WERI-Rb-1 (cell line): ENCODE measurements around the gene TMCO4.

Experiments
- DNase-seq: peaks from one replicate; pipeline ENCODE4 v3.0.0-alpha.2; 2020
- H3K27ac ChIP-seq: fragments of 250-450 bp; sonication (Bioruptor Pico); 2 replicates; pipeline ENCODE4 v1.5.1; 2020; ENCODE audit warnings: mild to moderate bottlenecking, moderate library complexity
- H3K27me3 ChIP-seq: fragments of 250-450 bp; sonication (Bioruptor Pico); 2 replicates; pipeline ENCODE4 v1.5.1; 2021; ENCODE audit warnings: mild to moderate bottlenecking, low read depth, moderate library complexity; ENCODE audit not compliant: insufficient read depth, severe bottlenecking
- H3K36me3 ChIP-seq: fragments of 250-450 bp; sonication (Bioruptor Pico); 2 replicates; pipeline ENCODE4 v1.5.1; 2020; ENCODE audit warnings: mild to moderate bottlenecking, moderate library complexity
- H3K4me3 ChIP-seq: 2 replicates; pipeline ENCODE4 v1.5.1; 2011; ENCODE audit warnings: low read depth, mild to moderate bottlenecking, control low read depth, low read length
- H3K9me3 ChIP-seq: fragments of 250-450 bp; sonication (Bioruptor Pico); 2 replicates; pipeline ENCODE4 v1.5.1; 2021; ENCODE audit warnings: mild to moderate bottlenecking, moderate library complexity; ENCODE audit not compliant: severe bottlenecking
- CTCF ChIP-seq: IDR thresholded peaks from 2 replicates; pipeline ENCODE4 v1.5.1; 2011; ENCODE audit warnings: low read depth, mild to moderate bottlenecking, control low read depth, inconsistent platforms, low read length

TMCO4 gene

GRCh38 chr1:19771350-19771749 is 28.4 kb downstream of the TMCO4 start:
- H3K36me3 ChIP-seq: no peaks in the 10 kb centered on the region
- no peak overlapping the region for H3K27ac ChIP-seq
- no peak overlapping the region for H3K4me3 ChIP-seq
- H3K9me3 ChIP-seq: no peaks in the 10 kb centered on the region
- no peak for TF ChIP-seq CTCF
- H3K27me3 ChIP-seq: no peaks in the 10 kb centered on the region
- no peak for DNase-seq

DNA sequence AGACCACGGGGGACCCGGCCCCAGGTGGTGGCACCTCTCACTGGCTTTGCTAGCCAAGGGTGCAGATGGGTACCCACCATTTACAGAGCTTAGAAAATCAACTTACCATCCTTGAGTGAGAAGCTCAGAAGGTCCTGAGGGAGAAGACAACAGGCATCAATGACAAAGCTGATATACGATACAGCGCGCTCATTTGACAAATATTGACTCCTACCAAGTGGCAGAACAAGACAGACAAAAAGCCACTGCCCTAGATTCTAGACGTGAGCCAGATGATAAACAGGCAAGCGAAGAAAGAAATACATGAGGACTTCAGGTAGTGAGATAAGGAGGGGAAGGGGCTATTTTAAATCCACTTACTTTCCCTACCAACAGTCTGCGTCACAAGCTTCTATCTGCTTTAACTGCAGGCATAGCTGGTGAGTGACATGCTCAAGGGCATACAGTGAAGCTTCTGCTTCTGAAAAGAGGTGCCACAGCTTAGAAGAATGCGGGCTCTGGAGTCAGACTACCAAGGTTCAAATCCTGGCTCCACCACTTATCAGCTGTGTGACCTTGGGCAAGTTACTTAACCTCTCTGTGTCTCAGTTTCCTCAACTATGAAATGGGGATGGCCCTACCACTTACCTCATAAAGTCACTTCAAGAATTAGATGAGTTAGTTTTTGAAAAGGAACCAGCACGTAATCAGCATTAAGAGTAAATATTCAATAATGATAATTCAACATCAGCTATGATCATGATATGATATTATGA is 29.1 kb downstream of the TMCO4 start:
- no peak for DNase-seq
- no peaks in the 10 kb centered on the region for H3K9me3 ChIP-seq
- TF ChIP-seq CTCF: no peak

DNA sequence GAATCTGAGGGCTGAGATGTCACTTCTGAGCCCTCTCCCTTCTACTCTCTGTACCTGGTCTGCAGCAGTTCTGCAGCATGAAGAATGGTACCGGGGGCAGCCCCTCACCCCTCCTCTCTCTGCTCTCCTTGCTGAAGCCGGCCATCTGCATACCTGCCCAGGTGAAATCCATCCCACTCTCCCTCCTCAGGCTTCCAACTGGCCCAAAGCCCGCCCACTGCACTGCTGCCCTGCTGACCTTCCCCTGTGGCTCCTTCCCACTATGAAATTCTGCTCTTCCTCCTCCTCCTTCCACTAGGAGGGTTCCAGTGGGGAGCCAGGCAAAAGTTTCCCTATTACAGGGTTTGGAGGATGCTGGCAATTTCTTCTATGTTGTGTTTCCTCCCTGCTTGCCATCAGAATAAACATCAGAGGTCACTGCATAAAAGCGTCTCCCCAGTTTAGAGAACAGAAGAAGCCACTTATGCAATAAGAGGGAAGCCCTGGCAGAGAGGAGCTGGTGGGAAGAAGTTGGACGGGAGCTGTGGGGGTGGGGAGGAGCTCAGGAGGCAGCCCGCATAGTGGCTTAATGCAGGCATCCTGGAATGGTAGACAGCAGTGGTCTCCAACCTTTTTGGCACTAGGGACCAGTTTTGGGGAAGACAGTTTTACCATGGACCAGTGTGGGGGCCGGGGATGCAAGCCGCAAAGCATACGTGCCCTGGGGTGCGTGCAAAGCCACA is 30.3 kb downstream of the TMCO4 start:
- Histone ChIP-seq H3K27ac (no peak overlapping the region), H3K36me3 (no peaks in the 10 kb centered on the region), H3K4me3 (no peak overlapping the region), H3K9me3 (no peaks in the 10 kb centered on the region), H3K27me3 (no peaks in the 10 kb centered on the region)
- DNase-seq: no peak
- TF ChIP-seq CTCF: no peak

More for the DNA sequence above, 29.1 kb downstream of the TMCO4 start:
- Histone ChIP-seq H3K36me3 (no peaks in the 10 kb centered on the region), H3K27me3 (no peaks in the 10 kb centered on the region), H3K4me3 (no peak overlapping the region), H3K27ac (no peak overlapping the region)

DNA sequence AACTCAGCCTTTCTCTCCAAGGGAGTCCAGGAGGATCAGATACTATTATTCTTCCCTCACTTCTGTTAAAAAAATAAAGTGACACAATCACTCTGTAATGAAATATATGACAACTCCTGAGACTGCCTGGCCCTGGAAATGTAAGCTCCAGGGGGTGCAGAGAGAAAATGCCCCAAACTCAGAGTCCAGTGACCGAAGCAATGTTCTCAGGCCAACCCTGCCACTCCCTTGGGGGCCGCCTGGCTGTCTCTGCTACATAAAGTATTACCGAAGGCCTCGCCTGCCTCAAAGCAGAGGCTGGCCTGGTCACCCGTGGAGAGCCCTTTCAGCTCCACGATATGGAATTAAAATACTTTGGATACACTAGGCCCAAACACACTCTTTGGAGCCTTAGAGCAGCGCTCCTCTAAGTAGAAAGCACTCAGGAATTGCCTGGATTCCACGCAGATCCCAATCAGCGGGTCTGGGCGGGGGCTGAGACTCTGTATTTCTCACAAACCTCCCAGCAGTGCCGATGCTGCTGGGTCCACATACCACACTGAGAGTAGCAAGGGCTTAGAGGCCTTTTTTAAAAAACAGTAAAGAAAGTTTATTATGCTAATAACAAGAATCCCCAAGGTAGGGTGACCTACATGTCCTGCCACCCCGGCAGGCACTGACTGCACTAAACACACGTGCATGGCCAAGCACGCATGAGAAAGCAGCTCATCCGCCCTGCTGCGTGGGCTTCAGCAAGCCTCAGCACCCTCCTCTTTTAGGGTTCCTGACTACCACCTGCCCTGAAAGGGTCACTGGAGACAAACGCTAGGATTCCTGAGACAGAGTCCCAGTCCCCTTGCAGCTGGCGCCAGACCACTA is 31.1 kb downstream of the TMCO4 start:
- DNase-seq: no peak
- no peak for TF ChIP-seq CTCF
- Histone ChIP-seq H3K4me3 (no peak overlapping the region), H3K9me3 (no peaks in the 10 kb centered on the region), H3K36me3 (no peaks in the 10 kb centered on the region), H3K27me3 (no peaks in the 10 kb centered on the region), H3K27ac (no peak overlapping the region)

- Histone ChIP-seq H3K27ac (no peak overlapping the region), H3K36me3 (no peaks in the 10 kb centered on the region), H3K27me3 (no peaks in the 10 kb centered on the region), H3K9me3 (no peaks in the 10 kb centered on the region), H3K4me3 (no peak overlapping the region)
- DNase-seq: no peak
- TF ChIP-seq CTCF: no peak
These were observed 34.1 kb downstream of the TMCO4 start for GRCh38 chr1:19765623-19766022.
